HG02884 (cell line): Measurements from ENCODE around the gene C15orf62.

Source experiments
- ATAC-seq: cut with Tn5 transposase; IDR thresholded peaks from one replicate; pipeline ENCODE4 v1.9.1; 2021; ENCODE audit warnings: mild to moderate bottlenecking, moderate library complexity; ENCODE audit not compliant: unreplicated experiment

C15orf62 gene

DNA sequence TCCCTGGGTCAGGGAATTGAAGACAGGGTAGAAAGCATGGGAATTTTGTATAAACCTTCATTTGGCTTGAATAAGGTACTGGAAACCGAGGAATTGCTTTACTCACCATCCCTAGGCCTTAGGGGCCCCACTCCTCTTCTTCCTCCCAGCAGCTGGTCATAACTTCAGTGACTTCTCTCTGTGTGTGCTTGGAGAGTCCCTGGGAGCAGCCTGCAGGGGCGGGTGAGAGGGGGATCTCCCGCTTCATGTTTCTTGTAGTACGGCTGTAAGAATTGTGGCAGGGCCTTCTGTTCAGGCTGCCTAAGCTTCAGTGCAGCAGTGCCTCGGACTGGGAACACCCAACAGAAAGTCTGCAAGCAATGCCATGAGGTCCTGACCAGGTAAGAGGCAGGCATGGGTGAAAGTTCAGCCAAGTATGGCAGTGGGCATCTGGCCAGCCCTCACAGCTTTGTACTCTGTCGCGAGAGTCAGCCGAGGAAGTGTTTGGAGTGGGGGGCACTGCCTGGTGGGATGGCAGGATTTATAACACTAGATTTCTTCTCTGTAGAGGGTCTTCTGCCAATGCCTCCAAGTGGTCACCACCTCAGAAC is 39.2 kb downstream of the C15orf62 start:
- ATAC-seq = no peak

DNA sequence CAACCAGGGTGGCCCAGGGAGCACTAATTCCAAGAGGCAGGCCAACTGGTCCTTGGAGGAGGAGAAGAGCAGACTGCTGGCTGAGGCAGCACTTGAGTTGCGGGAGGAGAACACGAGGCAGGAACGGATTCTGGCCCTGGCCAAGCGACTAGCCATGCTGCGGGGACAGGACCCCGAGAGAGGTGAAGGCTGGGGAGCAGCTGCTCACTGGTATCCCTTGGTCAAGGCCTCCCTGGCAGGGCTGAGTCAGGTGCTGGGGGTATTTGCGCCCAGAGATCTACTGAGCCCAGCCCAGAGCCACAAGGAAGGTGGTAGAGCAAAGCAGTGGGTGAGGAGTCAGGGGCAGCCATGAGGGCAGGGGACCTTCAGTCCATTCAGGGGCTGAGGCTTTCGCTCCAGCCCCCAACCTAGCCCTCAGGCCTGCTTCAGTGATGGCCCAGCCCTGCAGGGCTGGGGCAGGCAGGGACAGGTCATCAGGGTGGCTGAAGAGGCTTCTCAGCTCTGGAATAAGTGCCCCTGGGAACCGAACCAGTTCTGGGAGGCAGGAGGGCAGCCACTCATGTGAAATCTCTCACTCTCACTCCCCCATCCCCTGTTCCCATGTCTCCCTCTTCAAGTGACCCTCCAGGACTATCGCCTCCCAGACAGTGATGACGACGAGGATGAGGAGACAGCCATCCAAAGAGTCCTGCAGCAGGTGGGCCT is 43.1 kb downstream of the C15orf62 start:
- no peak for ATAC-seq

DNA sequence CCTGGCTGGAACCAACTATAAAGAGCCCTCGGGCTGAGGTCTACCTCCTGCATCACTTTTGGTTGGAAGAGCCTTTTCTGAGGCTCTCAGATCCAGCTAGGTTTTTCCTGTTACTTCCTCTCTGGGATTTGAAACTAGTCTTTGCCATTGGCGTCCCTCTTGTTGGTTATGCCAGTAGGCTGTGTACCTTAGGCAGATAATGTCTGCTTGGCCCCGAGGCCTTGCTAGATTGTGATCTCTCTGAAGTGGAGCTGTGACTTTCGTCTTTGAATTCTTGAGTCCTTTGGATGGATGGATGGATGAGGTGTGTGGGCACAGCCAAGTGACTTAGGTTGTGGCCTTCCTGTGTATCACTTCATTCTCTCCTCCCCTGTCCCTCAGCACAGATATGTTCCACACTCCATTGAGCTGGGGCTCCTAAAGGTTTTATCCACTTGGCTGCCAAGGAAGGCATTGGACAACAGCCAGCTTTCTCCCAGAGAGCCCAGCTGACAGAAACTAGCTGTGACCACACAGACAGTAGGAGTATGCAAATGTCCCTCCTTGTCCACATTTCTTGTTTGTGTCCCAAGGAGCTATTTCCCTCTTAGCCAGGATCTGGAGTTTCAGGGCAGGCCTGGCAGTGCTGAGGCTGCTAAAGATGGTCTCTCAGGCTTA is 45.4 kb downstream of the C15orf62 start:
- ATAC-seq = no peak

DNA sequence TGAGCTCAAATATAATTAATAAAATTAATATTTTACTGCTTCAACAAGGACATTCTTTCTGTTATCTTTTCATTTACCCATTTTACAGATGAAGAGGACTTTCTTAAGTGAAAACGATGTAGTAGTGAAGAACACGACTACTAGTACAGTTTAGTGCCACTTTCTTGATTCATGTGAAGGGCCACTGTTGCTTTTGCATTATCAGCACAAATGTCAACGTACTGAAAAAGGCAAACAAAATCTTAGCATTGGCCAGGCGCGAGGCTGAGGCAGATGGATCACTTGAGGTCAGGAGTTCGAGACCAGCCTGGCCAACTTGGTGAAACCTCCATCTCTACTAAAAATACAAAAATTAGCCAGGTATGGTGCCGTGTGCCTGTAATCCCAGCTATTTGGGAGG is 49.3 kb downstream of the C15orf62 start:
- no peak for ATAC-seq

DNA sequence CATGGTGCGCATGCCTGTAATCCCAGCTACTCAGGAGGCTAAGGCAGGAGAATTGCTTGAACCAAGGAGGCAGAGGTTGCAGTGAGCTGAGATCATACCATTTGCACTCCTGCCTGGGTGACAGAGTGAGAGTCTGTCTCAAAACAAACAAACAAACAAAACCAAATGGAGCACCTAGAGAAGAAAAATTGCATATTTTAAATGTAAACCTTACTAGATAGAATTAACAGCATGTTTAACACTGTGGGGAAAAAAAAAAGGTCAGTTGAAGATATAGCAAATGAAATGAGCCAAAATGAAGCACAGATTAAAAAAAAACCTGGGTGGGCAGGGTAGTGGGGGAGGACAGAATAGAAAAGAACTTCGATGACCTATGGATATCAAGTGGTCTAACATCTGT is 51.4 kb downstream of the C15orf62 start:
- no peak for ATAC-seq
